Measurements from ENCODE around the gene CFAP99.

GRCh38 chr4:2395584-2395983 lies 23.2 kb upstream of the CFAP99 start:
- TF ChIP-seq CREB5 (CRISPR knock-in tag; IDR thresholded peaks at IDR 0.05; ENCODE audit: low read depth) (no peak), ZC3H10 (CRISPR knock-in tag; IDR thresholded peaks at IDR 0.05) (no peak), RARB (CRISPR knock-in tag; IDR thresholded peaks at IDR 0.05) (no peak), BACH2 (CRISPR knock-in tag; IDR thresholded peaks at IDR 0.05; ENCODE audit: borderline replicate concordance) (no peak), ZNF70 (CRISPR knock-in tag; IDR thresholded peaks at IDR 0.05) (no peak), ZFP3 (CRISPR knock-in tag; IDR thresholded peaks at IDR 0.05) (no peak), ZFP30 (CRISPR knock-in tag; IDR thresholded peaks at IDR 0.05) (no peak), PATZ1 (CRISPR knock-in tag; IDR thresholded peaks at IDR 0.05; ENCODE audit: borderline replicate concordance) (no peak), CSDC2 (CRISPR knock-in tag; IDR thresholded peaks at IDR 0.05) (no peak), TCF4 (CRISPR knock-in tag; IDR thresholded peaks at IDR 0.05; ENCODE audit: borderline replicate concordance) (no peak), ESRRG (CRISPR knock-in tag; IDR thresholded peaks at IDR 0.05) (no peak), TSHZ2 (CRISPR knock-in tag; IDR thresholded peaks at IDR 0.05) (no peak), ARNTL (CRISPR knock-in tag; IDR thresholded peaks at IDR 0.05; ENCODE audit: borderline replicate concordance, low read depth) (no peak)

Data from SK-N-SH treated with all-trans-retinoic acid at 6 μM for 48 hours (cell line).